Peyer's patch (tissue), 4 donors: Measurements from ENCODE around the gene SPON1. TPM values are rescaled to one million over a fixed set of nuclear protein-coding genes. Genes with fewer than 3 reads are reported as not detected.

Experiments
- DNase-seq, 3 donors: peaks; one replicate each; pipeline ENCODE4 v3.0.0-alpha.2; 2017 to 2019
- H3K27ac ChIP-seq, 4 donors: fragments of 200-600 bp; sonication (generic); one replicate each; pipeline ENCODE4 v1.5.1; 2016 to 2019
- H3K27me3 ChIP-seq, 2 donors: fragments of 200-600 bp; sonication (generic); one replicate each; pipeline ENCODE4 v1.5.1; 2019
- H3K36me3 ChIP-seq, 3 donors: fragments of 200-600 bp; sonication (generic); one replicate each; pipeline ENCODE4 v1.5.1; 2016 to 2019
- H3K4me1 ChIP-seq, 4 donors: fragments of 200-600 bp; sonication (generic); one replicate each; pipeline ENCODE4 v1.5.1; 2016 to 2019
- H3K4me3 ChIP-seq, 4 donors: fragments of 200-600 bp; sonication (generic); 1 replicate in 3 of 4; 2 replicates in 1 of 4; pipeline ENCODE4 v1.5.1; 2016 to 2019; ENCODE audit warnings: mild to moderate bottlenecking in 1 of 4
- H3K9me3 ChIP-seq, 4 donors: fragments of 200-600 bp; sonication (generic); one replicate each; pipeline ENCODE4 v1.5.1; 2016 to 2019; ENCODE audit warnings: mild to moderate bottlenecking in 1 of 4
- CTCF ChIP-seq, 6 experiments: fragments of 450-650 bp in 4 of 6; fragments of 200-600 bp in 2 of 6; sonication (generic) in 1 of 6; IDR thresholded peaks; one replicate each; pipeline ENCODE4 v1.5.1; 2017 to 2019; ENCODE audit warnings: antibody characterized with exemption in 6 of 6, mild to moderate bottlenecking in 3 of 6, moderate library complexity in 1 of 6
- POLR2A ChIP-seq, 2 donors: fragments of 450-650 bp; IDR thresholded peaks; one replicate each; pipeline ENCODE4 v1.5.1; 2017; ENCODE audit warnings: antibody characterized with exemption in 2 of 2, mild to moderate bottlenecking in 2 of 2, moderate library complexity in 2 of 2
- total RNA-seq, 4 donors: library from RNA; depleted of rRNA; stranded (reverse); fragments of >200 nt; gene quantifications; one replicate each; pipeline ENCODE4 v1.1.0, GENCODE V29; 2016

Gene SPON1
- total RNA-seq, 4 donors from 2014 or later = 26.4 to 53.8 (median 48.3) TPM

- Histone ChIP-seq H3K27ac (peak overlapping the region in 1 of 4 donors; percentile 27), H3K27me3 (no peaks in the 10 kb centered on the region), H3K9me3 (no peaks in the 10 kb centered on the region), H3K4me3 (no peak overlapping the region), H3K4me1 (no peaks in the 10 kb centered on the region), H3K36me3 (no peaks in the 10 kb centered on the region)
- DNase-seq = peak in 2 of 3 donors; percentile 66 to 73
- no peak for TF ChIP-seq CTCF (IDR thresholded peaks at IDR 0.05)
- TF ChIP-seq POLR2A (IDR thresholded peaks at IDR 0.05) = no peak
Measured at GRCh38 chr11:14237444-14237961, 275.0 kb downstream of the SPON1 start.

GRCh38 chr11:14240221-14240620 is 277.7 kb downstream of the SPON1 start:
- Histone ChIP-seq H3K27me3 (no peaks in the 10 kb centered on the region), H3K9me3 (no peaks in the 10 kb centered on the region), H3K4me1 (no peaks in the 10 kb centered on the region), H3K36me3 (no peaks in the 10 kb centered on the region), H3K27ac (no peak overlapping the region), H3K4me3 (no peak overlapping the region)
- TF ChIP-seq CTCF (IDR thresholded peaks at IDR 0.05) (no peak), POLR2A (IDR thresholded peaks at IDR 0.05) (no peak)
- no peak for DNase-seq

GRCh38 chr11:14240951-14241350 is 278.4 kb downstream of the SPON1 start:
- Histone ChIP-seq H3K4me1 (no peaks in the 10 kb centered on the region), H3K4me3 (no peak overlapping the region), H3K27me3 (no peaks in the 10 kb centered on the region), H3K36me3 (no peaks in the 10 kb centered on the region), H3K27ac (no peak overlapping the region), H3K9me3 (no peaks in the 10 kb centered on the region)
- no peak for DNase-seq
- TF ChIP-seq CTCF (IDR thresholded peaks at IDR 0.05) (no peak), POLR2A (IDR thresholded peaks at IDR 0.05) (no peak)

GRCh38 chr11:14242187-14242586 is 279.7 kb downstream of the SPON1 start:
- Histone ChIP-seq H3K4me1 (no peaks in the 10 kb centered on the region), H3K27me3 (no peaks in the 10 kb centered on the region), H3K27ac (no peak overlapping the region), H3K36me3 (no peaks in the 10 kb centered on the region), H3K9me3 (no peaks in the 10 kb centered on the region), H3K4me3 (no peak overlapping the region)
- no peak for DNase-seq
- TF ChIP-seq CTCF (IDR thresholded peaks at IDR 0.05) (no peak), POLR2A (IDR thresholded peaks at IDR 0.05) (no peak)

GRCh38 chr11:14242733-14243132 is 280.2 kb downstream of the SPON1 start:
- Histone ChIP-seq H3K4me1 (no peaks in the 10 kb centered on the region), H3K4me3 (no peak overlapping the region), H3K9me3 (no peaks in the 10 kb centered on the region), H3K36me3 (no peaks in the 10 kb centered on the region), H3K27me3 (no peaks in the 10 kb centered on the region), H3K27ac (no peak overlapping the region)
- DNase-seq = no peak
- no peak for TF ChIP-seq POLR2A (IDR thresholded peaks at IDR 0.05)
- TF ChIP-seq CTCF (IDR thresholded peaks at IDR 0.05) = no peak

GRCh38 chr11:14244926-14245325 is 282.4 kb downstream of the SPON1 start:
- no peak for TF ChIP-seq CTCF (IDR thresholded peaks at IDR 0.05)
- TF ChIP-seq POLR2A (IDR thresholded peaks at IDR 0.05) = no peak
- Histone ChIP-seq H3K9me3 (no peaks in the 10 kb centered on the region), H3K27ac (no peak overlapping the region), H3K27me3 (no peaks in the 10 kb centered on the region), H3K36me3 (no peaks in the 10 kb centered on the region), H3K4me3 (no peak overlapping the region), H3K4me1 (peaks cover 0 to 9% (median 0%) of the 10 kb centered on the region in 4 donors)
- no peak for DNase-seq
